Osteoblast (primary cell): ENCODE results near the gene GABRB1. TPM values are rescaled to one million over a fixed set of nuclear protein-coding genes. Genes with fewer than 3 reads are reported as not detected.
A peak's percentile ranks its signal among the peaks of the same experiment; 100 is the strongest.
"Not testable (repeated sequence)": the region's sequence is repeated elsewhere in the genome, so short reads cannot be mapped to it uniquely, and the experiment has no call there.

ENCODE experiments used
- DNase-seq: peaks from one replicate; pipeline ENCODE4 v3.0.0; 2011; ENCODE audit warnings: low spot score, mixed read lengths; ENCODE audit not compliant: insufficient read length; ENCODE audit errors: missing footprints
- H2AFZ ChIP-seq: 2 replicates; pipeline ENCODE4 v1.6.0; 2011; ENCODE audit warnings: mild to moderate bottlenecking, low read length
- H3K27ac ChIP-seq: 2 replicates; pipeline ENCODE4 v1.5.1; 2011; ENCODE audit warnings: mild to moderate bottlenecking, low read depth, low read length, moderate library complexity
- H3K27me3 ChIP-seq: 2 replicates; pipeline ENCODE4 v1.6.0; 2012; ENCODE audit warnings: mild to moderate bottlenecking, control low read depth, inconsistent platforms, low read length, moderate library complexity; ENCODE audit not compliant: insufficient read depth
- H3K36me3 ChIP-seq: 2 replicates; pipeline ENCODE4 v1.5.1; 2011; ENCODE audit warnings: mild to moderate bottlenecking, low read length, control low read depth, moderate library complexity; ENCODE audit not compliant: insufficient read depth
- H3K4me1 ChIP-seq: 2 replicates; pipeline ENCODE4 v1.5.1; 2011; ENCODE audit warnings: mild to moderate bottlenecking, low read length, control low read depth, moderate library complexity; ENCODE audit not compliant: insufficient read depth
- H3K4me2 ChIP-seq: 2 replicates; pipeline ENCODE4 v1.6.0; 2011; ENCODE audit warnings: mild to moderate bottlenecking, low read length; ENCODE audit not compliant: insufficient read depth
- H3K4me3 ChIP-seq: fragments of 200-600 bp; sonication (generic); 3 replicates; pipeline ENCODE4 v1.5.1; 2012; ENCODE audit warnings: mild to moderate bottlenecking, low read length, inconsistent platforms; ENCODE audit not compliant: insufficient read depth
- H3K79me2 ChIP-seq: 2 replicates; pipeline ENCODE4 v1.6.0; 2012; ENCODE audit warnings: mild to moderate bottlenecking, low read length, control low read depth, inconsistent platforms; ENCODE audit not compliant: insufficient read depth
- H3K9me3 ChIP-seq: 2 replicates; pipeline ENCODE4 v1.5.1; 2011; ENCODE audit warnings: low read depth, low read length, control low read depth
- H4K20me1 ChIP-seq: 2 replicates; pipeline ENCODE4 v1.6.0; 2012; ENCODE audit warnings: mild to moderate bottlenecking, low read length, control low read depth; ENCODE audit not compliant: insufficient read depth
- CTCF ChIP-seq: IDR thresholded peaks from 2 replicates; pipeline ENCODE4 v1.5.1; 2011; ENCODE audit warnings: mild to moderate bottlenecking, low read depth, low read length, moderate library complexity; ENCODE audit errors: extremely low read depth
- total RNA-seq: library from RNA; depleted of rRNA; stranded (reverse); fragments of >200 nt; gene quantifications from 2 replicates; pipeline ENCODE4 v1.2.3, GENCODE V29; 2012

The GABRB1 gene
- total RNA-seq, 1 donor: not detected

- Histone ChIP-seq H3K27ac (no peak overlapping the region), H3K9me3 (no peaks in the 10 kb centered on the region), H3K4me2 (no peak overlapping the region), H2AFZ (no peak overlapping the region), H3K36me3 (no peaks in the 10 kb centered on the region), H3K4me3 (no peak overlapping the region), H3K79me2 (no peaks in the 10 kb centered on the region), H4K20me1 (no peaks in the 10 kb centered on the region), H3K27me3 (no peaks in the 10 kb centered on the region), H3K4me1 (peaks cover 9% of the 10 kb centered on the region)
- no peak for TF ChIP-seq CTCF
- peak; percentile 90 for DNase-seq
Measured at GRCh38 chr4:47374477-47374876, 343.1 kb downstream of the GABRB1 start.

- H3K4me1 ChIP-seq, H3K4me2 ChIP-seq, H3K4me3 ChIP-seq, H4K20me1 ChIP-seq, H3K27me3 ChIP-seq, H3K36me3 ChIP-seq, DNase-seq, H3K9me3 ChIP-seq, H3K27ac ChIP-seq, H2AFZ ChIP-seq, H3K79me2 ChIP-seq: not testable (repeated sequence)
Measured at GRCh38 chr4:47378021-47378530, 346.7 kb downstream of the GABRB1 start.

- Histone ChIP-seq H3K36me3 (no peaks in the 10 kb centered on the region), H3K79me2 (no peaks in the 10 kb centered on the region), H3K9me3 (no peaks in the 10 kb centered on the region), H3K27me3 (no peaks in the 10 kb centered on the region), H3K4me3 (no peak overlapping the region), H3K4me2 (no peak overlapping the region), H4K20me1 (no peaks in the 10 kb centered on the region), H3K27ac (no peak overlapping the region), H2AFZ (peak overlapping the region; percentile 12), H3K4me1 (no peaks in the 10 kb centered on the region)
- TF ChIP-seq CTCF: no peak
- peak; percentile 57 for DNase-seq
Measured at GRCh38 chr4:47381172-47381571, 349.8 kb downstream of the GABRB1 start.

GRCh38 chr4:47382846-47383360, 351.5 kb downstream of the GABRB1 start:
- H3K4me2 ChIP-seq: no peak overlapping the region
- no peak overlapping the region for H3K4me3 ChIP-seq
- TF ChIP-seq CTCF: no peak
- H4K20me1 ChIP-seq: no peaks in the 10 kb centered on the region
- H2AFZ ChIP-seq: no peak overlapping the region
- no peaks in the 10 kb centered on the region for H3K4me1 ChIP-seq
- no peaks in the 10 kb centered on the region for H3K79me2 ChIP-seq
- H3K27me3 ChIP-seq: no peaks in the 10 kb centered on the region
- H3K36me3 ChIP-seq: no peaks in the 10 kb centered on the region
- no peaks in the 10 kb centered on the region for H3K9me3 ChIP-seq
- H3K27ac ChIP-seq: no peak overlapping the region
- DNase-seq: no peak
